Measurements from ENCODE around the gene PAAF1.

Gene PAAF1

DNA sequence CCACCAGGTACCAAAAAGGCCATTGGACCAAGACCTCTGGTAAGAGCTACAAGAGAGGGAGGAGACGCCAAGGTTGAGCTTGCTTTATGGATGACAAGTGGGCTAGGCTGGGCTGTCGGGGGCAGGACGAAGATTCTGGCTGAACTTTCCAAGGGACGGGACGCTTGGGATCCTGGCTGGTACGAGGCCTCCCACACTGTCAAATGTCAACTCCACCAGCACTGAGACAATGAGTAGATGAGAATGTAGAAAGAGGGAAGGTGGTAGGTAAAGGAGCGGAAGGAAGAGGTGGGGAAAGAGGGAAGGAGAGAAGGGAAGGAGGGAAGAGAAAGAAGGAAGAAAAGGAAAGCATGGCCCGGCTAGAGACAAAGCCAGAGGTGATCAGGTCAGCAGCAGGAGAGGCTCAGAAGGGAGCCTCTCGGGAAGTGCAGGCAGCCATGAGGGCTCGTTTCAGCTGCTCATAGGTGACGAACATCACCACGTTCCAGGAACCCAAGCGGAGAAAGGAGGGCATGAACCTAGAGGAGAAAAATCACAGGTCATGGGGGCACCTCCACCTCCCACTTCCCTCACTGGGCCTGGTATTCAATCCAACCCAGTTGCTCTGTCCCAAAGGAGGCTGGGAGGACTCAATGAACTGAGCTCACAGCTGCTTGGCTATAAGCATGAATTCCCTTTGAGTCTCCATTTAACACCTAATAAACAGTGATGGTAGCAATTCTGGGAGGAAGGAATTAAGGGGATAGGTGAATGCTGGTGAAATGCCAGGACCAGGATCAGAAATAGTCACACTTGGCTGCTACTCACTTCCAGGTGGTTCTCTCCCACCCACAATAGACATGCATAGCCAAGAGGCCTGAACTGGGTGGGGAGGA, 98.0 kb downstream of the PAAF1 start:
- no peak for DNase-seq

DNA sequence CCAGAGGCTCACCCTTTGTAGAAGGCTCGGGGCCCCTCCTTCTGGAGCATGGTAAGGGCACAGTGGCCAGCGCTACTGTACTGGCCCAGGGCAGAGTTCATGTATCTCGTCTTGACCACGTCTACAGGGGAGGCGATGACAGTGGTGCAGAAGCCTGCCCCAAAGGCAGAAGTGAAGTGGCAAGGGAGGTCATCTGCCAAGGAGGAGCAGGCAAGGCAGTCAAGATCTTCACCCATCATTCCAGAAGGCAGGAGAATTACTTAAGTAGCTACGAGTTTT, 98.6 kb downstream of the PAAF1 start:
- no peak for DNase-seq

DNA sequence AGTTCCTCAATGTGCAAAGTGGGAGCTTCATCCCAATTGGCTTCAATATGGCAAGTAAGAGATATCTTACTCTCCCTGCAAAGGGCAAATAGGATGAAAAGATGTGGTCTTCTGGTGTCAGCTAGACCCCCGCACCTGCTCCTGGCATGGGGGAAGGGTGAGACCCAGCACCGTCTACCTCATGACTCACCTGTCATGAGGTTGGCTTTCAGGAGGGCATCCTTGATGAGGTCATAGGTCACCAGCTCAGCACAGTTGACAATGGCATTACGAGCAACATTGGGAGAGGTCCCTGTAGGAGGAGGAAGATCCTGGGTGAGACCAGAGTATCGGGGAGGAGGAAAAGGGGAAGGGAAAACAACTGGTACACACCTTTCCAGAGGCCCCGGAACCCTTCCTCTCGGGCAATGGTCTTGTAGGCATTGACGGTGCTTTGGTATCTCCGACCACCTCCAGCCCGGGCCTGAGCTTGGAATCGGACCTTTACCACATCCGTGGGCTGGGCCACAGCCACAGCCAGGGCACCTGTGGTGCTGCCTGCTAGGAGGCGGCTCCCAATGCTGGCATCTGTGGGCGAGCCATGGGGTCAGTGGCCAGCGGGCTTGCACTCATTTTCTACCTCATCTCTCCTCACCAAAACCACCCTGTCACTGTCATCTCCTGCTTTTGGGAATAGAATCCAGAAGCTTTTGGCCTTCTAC, 99.8 kb downstream of the PAAF1 start:
- no peak for DNase-seq

DNA sequence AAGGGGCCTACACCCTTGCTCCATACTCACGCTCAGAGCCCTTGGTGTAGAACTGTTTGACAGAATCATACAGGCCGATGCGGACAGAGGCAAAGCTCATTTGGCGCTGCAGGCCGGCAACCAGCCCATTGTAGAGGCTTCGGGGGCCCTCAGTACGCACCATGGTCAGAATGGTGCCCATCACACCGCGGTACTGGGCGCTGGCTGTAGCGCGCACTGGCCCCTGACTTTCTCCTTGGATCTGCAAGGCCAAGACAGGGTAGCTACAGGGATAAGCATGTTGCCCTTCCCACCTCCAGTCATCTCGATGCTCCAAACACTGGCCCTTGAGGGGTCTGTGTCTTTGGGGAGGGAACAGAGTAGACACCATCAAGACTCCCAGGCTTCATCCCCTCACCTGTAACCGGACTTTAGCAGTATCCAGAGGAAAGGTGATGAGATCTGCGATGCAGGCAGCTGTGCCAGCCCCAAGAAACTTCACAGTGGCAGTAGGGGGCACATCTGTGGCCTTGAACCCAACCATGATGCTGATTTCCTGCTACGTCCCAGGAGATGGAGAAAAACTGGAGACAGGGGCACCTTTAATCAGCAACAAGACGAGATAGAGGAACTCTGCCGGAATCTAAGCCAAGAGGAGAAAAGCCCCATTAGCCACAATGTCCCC, 101.2 kb downstream of the PAAF1 start:
- DNase-seq: no peak

DNA sequence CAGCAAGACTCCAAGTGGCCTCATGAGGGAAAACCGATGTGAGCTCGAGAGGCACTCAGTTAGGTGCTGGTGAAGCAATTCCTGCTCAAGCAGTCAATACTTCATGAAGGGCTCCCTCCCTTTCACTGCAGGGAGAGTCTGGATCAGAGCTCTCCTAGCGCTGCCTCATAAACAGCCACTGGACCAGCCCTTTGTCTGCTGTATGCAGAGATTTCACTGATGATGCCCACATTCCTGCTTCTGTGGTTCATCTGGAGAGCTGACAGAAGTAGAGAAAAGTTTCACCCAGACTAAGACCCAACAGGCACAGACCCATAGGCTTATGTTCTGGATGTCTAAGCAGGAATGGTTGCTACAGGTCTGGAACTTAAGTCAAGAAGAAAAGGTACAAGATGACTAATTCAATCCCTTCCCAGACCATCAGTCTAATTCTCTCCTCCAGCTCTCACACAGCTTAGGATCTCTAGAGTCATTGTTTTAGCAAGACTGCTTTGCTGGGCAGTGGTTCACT, 101.8 kb downstream of the PAAF1 start:
- DNase-seq: no peak

DNA sequence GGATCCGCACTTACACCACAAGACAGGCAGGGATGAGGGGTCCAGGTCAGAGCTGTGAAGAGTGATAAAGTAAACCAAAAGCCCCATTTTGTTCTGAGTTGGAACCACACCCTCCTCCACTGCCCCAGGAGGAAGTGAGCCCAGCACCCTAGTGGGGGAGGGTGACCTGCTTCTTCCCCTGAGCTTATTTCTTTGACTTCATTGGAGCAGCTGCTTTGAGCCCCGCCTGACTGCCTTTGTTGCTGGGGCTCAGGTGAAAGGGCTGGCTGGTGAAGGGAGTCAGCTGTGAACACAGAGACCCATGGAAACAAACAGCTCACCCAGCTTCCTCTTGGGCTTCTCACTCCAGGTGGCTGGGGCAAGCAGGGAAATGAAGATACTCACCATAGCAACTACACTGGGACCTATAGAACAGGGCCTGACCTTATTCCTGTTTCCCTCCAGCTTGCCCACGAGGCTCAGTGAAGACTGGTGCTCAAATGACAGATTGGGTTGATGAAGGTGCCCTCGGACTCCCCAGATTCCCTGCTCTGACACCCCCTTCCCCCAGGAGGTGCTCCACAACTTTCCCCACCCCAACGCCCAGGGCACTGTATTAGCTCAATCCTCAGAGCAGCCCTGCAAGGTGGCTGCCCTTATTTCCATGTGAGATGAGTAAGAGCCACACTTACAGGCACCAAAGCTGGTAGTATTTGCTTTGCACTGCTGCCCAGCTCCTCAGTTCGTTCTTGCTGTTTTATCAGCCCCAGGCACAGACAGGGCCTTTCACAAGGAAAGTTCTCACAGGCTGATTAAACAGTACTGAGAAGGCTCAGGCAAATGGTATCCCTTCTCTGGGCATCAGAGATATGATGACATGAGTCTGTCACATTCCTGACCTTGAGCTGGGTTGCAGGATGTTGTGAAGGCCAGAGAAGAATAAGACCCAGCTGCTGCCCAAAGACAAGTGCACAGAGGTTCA, 103.5 kb downstream of the PAAF1 start:
- DNase-seq: no peak
